SK-N-SH treated with all-trans-retinoic acid at 6 μM for 48 hours (cell line): ENCODE results near the gene OR52A5.

ENCODE experiments used
- CREB5 ChIP-seq: fragments of 250-450 bp; sonication (Bioruptor Pico); IDR thresholded peaks from 2 replicates; pipeline ENCODE4 v1.5.1; 2020; ENCODE audit warnings: low read depth, mild to moderate bottlenecking, moderate library complexity
- ESRRG ChIP-seq: fragments of 250-450 bp; sonication (Bioruptor Pico); IDR thresholded peaks from 2 replicates; pipeline ENCODE4 v1.6.1; 2021; ENCODE audit warnings: mild to moderate bottlenecking
- GLIS3 ChIP-seq: fragments of 250-450 bp; sonication (Bioruptor Pico); IDR thresholded peaks from 2 replicates; pipeline ENCODE4 v1.5.0; 2020; ENCODE audit warnings: mild to moderate bottlenecking, moderate library complexity
- POU6F1 ChIP-seq: fragments of 250-450 bp; sonication (Bioruptor Pico); IDR thresholded peaks from 2 replicates; pipeline ENCODE4 v1.8.0; 2021; ENCODE audit warnings: low read depth, mild to moderate bottlenecking, moderate library complexity, borderline replicate concordance
- RARB ChIP-seq: fragments of 250-450 bp; sonication (Bioruptor Pico); IDR thresholded peaks from 2 replicates; pipeline ENCODE4 v1.8.0; 2021; ENCODE audit warnings: mild to moderate bottlenecking, moderate library complexity
- TCF4 ChIP-seq: fragments of 250-450 bp; sonication (Bioruptor Pico); IDR thresholded peaks from 2 replicates; pipeline ENCODE4 v1.8.0; 2021; ENCODE audit warnings: mild to moderate bottlenecking, moderate library complexity, borderline replicate concordance
- TSHZ2 ChIP-seq: fragments of 250-450 bp; sonication (Bioruptor Pico); IDR thresholded peaks from 2 replicates; pipeline ENCODE4 v1.5.0; 2020; ENCODE audit warnings: mild to moderate bottlenecking, moderate library complexity
- ZFP3 ChIP-seq: fragments of 250-450 bp; sonication (Bioruptor Pico); IDR thresholded peaks from 2 replicates; pipeline ENCODE4 v1.5.0; 2020; ENCODE audit warnings: mild to moderate bottlenecking, moderate library complexity
- ZFP30 ChIP-seq: fragments of 450-650 bp; formaldehyde crosslinking; IDR thresholded peaks from 2 replicates; pipeline ENCODE4 v1.5.0; 2022; ENCODE audit warnings: mild to moderate bottlenecking, moderate library complexity
- ZNF565 ChIP-seq: fragments of 450-650 bp; formaldehyde crosslinking; conservative IDR thresholded peaks from 2 replicates; pipeline ENCODE4 v1.5.0; 2020; ENCODE audit warnings: low read depth, mild to moderate bottlenecking, moderate library complexity
- TF ChIP-seq, protein P1 (sequence below): fragments of 250-450 bp; sonication (Bioruptor Pico); IDR thresholded peaks from 2 replicates; pipeline ENCODE4 v1.8.0; 2020; ENCODE audit warnings: mild to moderate bottlenecking, moderate library complexity, borderline replicate concordance

GRCh38 chr11:5174934-5175333, 36.8 kb upstream of the OR52A5 start:
- TF ChIP-seq GLIS3 (CRISPR knock-in tag) (no peak), CREB5 (CRISPR knock-in tag) (no peak), POU6F1 (CRISPR knock-in tag) (no peak), TSHZ2 (CRISPR knock-in tag) (no peak), TCF4 (CRISPR knock-in tag) (no peak), ESRRG (CRISPR knock-in tag) (no peak), ZFP30 (CRISPR knock-in tag) (no peak), ZNF565 (no peak), ZFP3 (CRISPR knock-in tag) (no peak), RARB (CRISPR knock-in tag) (no peak)
- TF ChIP-seq, protein P1, sequence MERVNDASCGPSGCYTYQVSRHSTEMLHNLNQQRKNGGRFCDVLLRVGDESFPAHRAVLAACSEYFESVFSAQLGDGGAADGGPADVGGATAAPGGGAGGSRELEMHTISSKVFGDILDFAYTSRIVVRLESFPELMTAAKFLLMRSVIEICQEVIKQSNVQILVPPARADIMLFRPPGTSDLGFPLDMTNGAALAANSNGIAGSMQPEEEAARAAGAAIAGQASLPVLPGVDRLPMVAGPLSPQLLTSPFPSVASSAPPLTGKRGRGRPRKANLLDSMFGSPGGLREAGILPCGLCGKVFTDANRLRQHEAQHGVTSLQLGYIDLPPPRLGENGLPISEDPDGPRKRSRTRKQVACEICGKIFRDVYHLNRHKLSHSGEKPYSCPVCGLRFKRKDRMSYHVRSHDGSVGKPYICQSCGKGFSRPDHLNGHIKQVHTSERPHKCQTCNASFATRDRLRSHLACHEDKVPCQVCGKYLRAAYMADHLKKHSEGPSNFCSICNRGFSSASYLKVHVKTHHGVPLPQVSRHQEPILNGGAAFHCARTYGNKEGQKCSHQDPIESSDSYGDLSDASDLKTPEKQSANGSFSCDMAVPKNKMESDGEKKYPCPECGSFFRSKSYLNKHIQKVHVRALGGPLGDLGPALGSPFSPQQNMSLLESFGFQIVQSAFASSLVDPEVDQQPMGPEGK (CRISPR knock-in tag), result no peak
